Nephron (organoid): ENCODE data around the gene CTNND2.

Source experiments
- H3K27ac Mint-ChIP-seq, 3 experiments: 2 replicates each; pipeline ENCODE4 v1.8.0; 2020; ENCODE audit warnings: mixed read lengths in 3 of 3, mild to moderate bottlenecking in 2 of 3, moderate library complexity in 1 of 3
- H3K27me3 Mint-ChIP-seq: 2 replicates; pipeline ENCODE4 v1.8.0; 2021; ENCODE audit warnings: low read depth, mild to moderate bottlenecking, moderate library complexity, mixed read lengths
- H3K36me3 Mint-ChIP-seq: 2 replicates; pipeline ENCODE4 v1.8.0; 2020; ENCODE audit warnings: low read depth, mixed read lengths
- H3K4me1 Mint-ChIP-seq: 2 replicates; pipeline ENCODE4 v1.8.0; 2020; ENCODE audit warnings: mixed read lengths
- H3K4me3 Mint-ChIP-seq, 3 experiments: 2 replicates each; pipeline ENCODE4 v1.8.0; 2020; ENCODE audit warnings: mild to moderate bottlenecking in 3 of 3, mixed read lengths in 3 of 3, moderate library complexity in 2 of 3
- H3K9me3 Mint-ChIP-seq: 2 replicates; pipeline ENCODE4 v1.8.0; 2020; ENCODE audit warnings: mixed read lengths
- CTCF ChIP-seq, 3 experiments: fragments of 200-600 bp; sonication (generic); IDR thresholded peaks; one replicate each; pipeline ENCODE4 v1.5.0; 2021; ENCODE audit warnings: antibody characterized with exemption in 3 of 3; ENCODE audit not compliant: unreplicated experiment in 3 of 3

The CTNND2 gene

GRCh38 chr5:11770310-11770709, 133.9 kb downstream of the CTNND2 start:
- Mint-ChIP-seq H3K36me3 (no peaks in the 10 kb centered on the region), H3K4me1 (no peaks in the 10 kb centered on the region), H3K27me3 (peaks cover 3% of the 10 kb centered on the region), H3K4me3 (no peak overlapping the region), H3K9me3 (no peaks in the 10 kb centered on the region), H3K27ac (no peak overlapping the region)
- TF ChIP-seq CTCF (IDR thresholded peaks at IDR 0.05; ENCODE audit: unreplicated experiment in 3 of 3) = no peak

- Mint-ChIP-seq H3K9me3 (no peaks in the 10 kb centered on the region), H3K4me1 (no peaks in the 10 kb centered on the region), H3K36me3 (no peaks in the 10 kb centered on the region), H3K27me3 (no peaks in the 10 kb centered on the region), H3K4me3 (no peak overlapping the region), H3K27ac (no peak overlapping the region)
- TF ChIP-seq CTCF (IDR thresholded peaks at IDR 0.05; ENCODE audit: unreplicated experiment in 3 of 3) = no peak
These were observed 143.2 kb downstream of the CTNND2 start for GRCh38 chr5:11760934-11761603.

- H3K9me3 Mint-ChIP-seq = no peaks in the 10 kb centered on the region
- no peak overlapping the region for H3K27ac Mint-ChIP-seq
- H3K36me3 Mint-ChIP-seq = no peaks in the 10 kb centered on the region
- H3K27me3 Mint-ChIP-seq = no peaks in the 10 kb centered on the region
- H3K4me3 Mint-ChIP-seq = no peak overlapping the region
- no peak for TF ChIP-seq CTCF (IDR thresholded peaks at IDR 0.05; ENCODE audit: unreplicated experiment in 3 of 3)
- no peaks in the 10 kb centered on the region for H3K4me1 Mint-ChIP-seq
These were observed 145.9 kb downstream of the CTNND2 start for GRCh38 chr5:11758321-11758720.

GRCh38 chr5:11757661-11758060, 146.6 kb downstream of the CTNND2 start:
- no peaks in the 10 kb centered on the region for H3K4me1 Mint-ChIP-seq
- no peaks in the 10 kb centered on the region for H3K36me3 Mint-ChIP-seq
- no peak for TF ChIP-seq CTCF (IDR thresholded peaks at IDR 0.05; ENCODE audit: unreplicated experiment in 3 of 3)
- no peak overlapping the region for H3K27ac Mint-ChIP-seq
- H3K9me3 Mint-ChIP-seq = no peaks in the 10 kb centered on the region
- H3K27me3 Mint-ChIP-seq = no peaks in the 10 kb centered on the region
- no peak overlapping the region for H3K4me3 Mint-ChIP-seq

- H3K4me1 Mint-ChIP-seq = no peaks in the 10 kb centered on the region
- no peak overlapping the region for H3K4me3 Mint-ChIP-seq
- H3K27me3 Mint-ChIP-seq = no peaks in the 10 kb centered on the region
- no peak for TF ChIP-seq CTCF (IDR thresholded peaks at IDR 0.05; ENCODE audit: unreplicated experiment in 3 of 3)
- no peak overlapping the region for H3K27ac Mint-ChIP-seq
- H3K9me3 Mint-ChIP-seq = peaks cover 9% of the 10 kb centered on the region
- no peaks in the 10 kb centered on the region for H3K36me3 Mint-ChIP-seq
These were observed 167.2 kb downstream of the CTNND2 start for GRCh38 chr5:11737010-11737409.

- Mint-ChIP-seq H3K36me3 (no peaks in the 10 kb centered on the region), H3K27me3 (no peaks in the 10 kb centered on the region), H3K4me1 (no peaks in the 10 kb centered on the region), H3K4me3 (no peak overlapping the region), H3K9me3 (peaks cover under 1% of the 10 kb centered on the region), H3K27ac (no peak overlapping the region)
- TF ChIP-seq CTCF (IDR thresholded peaks at IDR 0.05; ENCODE audit: unreplicated experiment in 3 of 3) = no peak
These were observed 169.9 kb downstream of the CTNND2 start for GRCh38 chr5:11734369-11734768.
